ENCODE measurements around the gene APOH. TPM values are rescaled to one million over a fixed set of nuclear protein-coding genes. Genes with fewer than 3 reads are reported as not detected.
"Not testable (repeated sequence)": the region's sequence is repeated elsewhere in the genome, so short reads cannot be mapped to it uniquely, and the experiment has no call there.

The APOH gene
- total and polyA plus RNA-seq, 11 donors = 0.15 to 0.30 TPM; not detected in 9

- ATAC-seq (no peak), DNase-seq (no peak)
- intact Hi-C loops (cut with DNase I) = no loop called here
- H3K27me3 ChIP-seq = no peaks in the 10 kb centered on the region
- H3K4me3 ChIP-seq = no peak overlapping the region
- WGBS, 4 donors = 43 to 100% (median 80%) methylated on average over 1 of the region's 1 CpG
- TF ChIP-seq POLR2A (IDR thresholded peaks at IDR 0.05) (no peak), CTCF (IDR thresholded peaks at IDR 0.05) (no peak)
- H3K9me3 ChIP-seq = no peaks in the 10 kb centered on the region
- no peaks in the 10 kb centered on the region for H3K36me3 ChIP-seq
- no peak overlapping the region for H3K27ac ChIP-seq
- H3K4me1 ChIP-seq = no peaks in the 10 kb centered on the region
Measured at GRCh38 chr17:66260688-66261087, 31.5 kb upstream of the APOH start.

DNA sequence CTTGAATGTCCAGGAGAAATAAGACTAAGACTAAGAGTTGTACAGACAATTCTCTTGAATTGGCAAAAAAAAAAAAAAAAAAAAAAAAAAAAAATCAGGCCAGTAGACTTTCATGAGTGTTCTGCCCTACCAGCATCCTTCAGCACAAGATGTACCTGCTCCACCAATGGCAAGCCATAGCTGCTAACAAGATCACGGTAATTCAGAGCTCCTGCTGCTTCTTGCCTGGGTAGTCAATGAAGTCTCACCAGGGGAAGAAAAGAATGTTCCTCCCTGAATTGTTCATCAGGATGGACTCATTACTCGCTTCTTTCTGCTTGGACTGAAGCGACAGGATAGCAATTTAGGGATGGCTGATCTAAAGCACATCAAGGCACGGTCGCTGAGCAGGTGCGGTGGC lies 31.1 kb upstream of the APOH start:
- intact Hi-C loops (cut with DNase I) = no loop called here
- ATAC-seq = no peak
- no peaks in the 10 kb centered on the region for H3K27me3 ChIP-seq
- WGBS, 4 donors = 83 to 91% (median 90%) methylated on average over 6 of the region's 6 CpGs
- no peaks in the 10 kb centered on the region for H3K36me3 ChIP-seq
- no peak overlapping the region for H3K27ac ChIP-seq
- no peak overlapping the region for H3K4me3 ChIP-seq
- no peak for DNase-seq
- TF ChIP-seq POLR2A (IDR thresholded peaks at IDR 0.05) (no peak), CTCF (IDR thresholded peaks at IDR 0.05) (no peak)
- no peaks in the 10 kb centered on the region for H3K4me1 ChIP-seq
- no peaks in the 10 kb centered on the region for H3K9me3 ChIP-seq

GRCh38 chr17:66255527-66255971 lies 26.3 kb upstream of the APOH start:
- no peak overlapping the region for H3K27ac ChIP-seq
- H3K27me3 ChIP-seq = no peaks in the 10 kb centered on the region
- no peak for DNase-seq
- H3K9me3 ChIP-seq = no peaks in the 10 kb centered on the region
- ATAC-seq = no peak
- no peaks in the 10 kb centered on the region for H3K4me1 ChIP-seq
- no peaks in the 10 kb centered on the region for H3K36me3 ChIP-seq
- H3K4me3 ChIP-seq = no peak overlapping the region
- intact Hi-C loops (cut with DNase I) = loop anchor here (1.0 to 10.0 kb wide), 12 partner anchors 309 to 422 kb away; no protein-coding TSS in a partner anchor
- TF ChIP-seq POLR2A (IDR thresholded peaks at IDR 0.05) = no peak
- TF ChIP-seq CTCF (IDR thresholded peaks at IDR 0.05) = no peak
- 73 to 91% (median 79%) methylated on average over 3 of the region's 3 CpGs for WGBS, 4 donors

GRCh38 chr17:66255112-66255511 lies 25.9 kb upstream of the APOH start:
- TF ChIP-seq CTCF (IDR thresholded peaks at IDR 0.05) (peak; percentile 39 to 83 (median 70)), POLR2A (IDR thresholded peaks at IDR 0.05) (no peak)
- H3K27ac ChIP-seq = no peak overlapping the region
- no peaks in the 10 kb centered on the region for H3K9me3 ChIP-seq
- no peaks in the 10 kb centered on the region for H3K4me1 ChIP-seq
- H3K4me3 ChIP-seq = no peak overlapping the region
- DNase-seq (peak in 1 of 5 donors; percentile 11), ATAC-seq (peak in 3 of 4 donors; percentile 79 to 85 (median 80))
- intact Hi-C loops (cut with DNase I) = loop anchor here (1.0 to 10.0 kb wide), 12 partner anchors 310 to 422 kb away; no protein-coding TSS in a partner anchor
- no peaks in the 10 kb centered on the region for H3K36me3 ChIP-seq
- H3K27me3 ChIP-seq = no peaks in the 10 kb centered on the region
- 24 to 27% (median 25%) methylated on average over 4 of the region's 4 CpGs for WGBS, 4 donors

- H3K36me3 ChIP-seq, H3K4me1 ChIP-seq, ATAC-seq, H3K4me3 ChIP-seq, H3K9me3 ChIP-seq, H3K27ac ChIP-seq, DNase-seq, H3K27me3 ChIP-seq: not testable (repeated sequence)
- 85 to 92% (median 88%) methylated on average over 8 of the region's 8 CpGs for WGBS, 4 donors
- intact Hi-C loops (cut with DNase I) = loop anchor here in 3 of 10 donors (5.0 to 10.0 kb wide), 5 partner anchors 311 to 419 kb away; no protein-coding TSS in a partner anchor
Measured at GRCh38 chr17:66253458-66253857, 24.2 kb upstream of the APOH start.
